B cell (primary cell): ENCODE results near the gene ZBTB32. TPM values are rescaled to one million over a fixed set of nuclear protein-coding genes. Genes with fewer than 3 reads are reported as not detected.
A peak's percentile ranks its signal among the peaks of the same experiment; 100 is the strongest.

Source experiments
- ATAC-seq: fragments of 200-7000 bp; cut with Tn5 transposase; one replicate; pipeline ENCODE4 v1.10.0; 2021; ENCODE audit warnings: low read depth, mild to moderate bottlenecking, moderate number of reproducible peaks, moderate library complexity
- CTCF ChIA-PET: fragments of 350-600 bp; sonication (Branson Sonifier 250); formaldehyde crosslinking; loops from one replicate; lab custom pipeline; 2021; ENCODE audit warnings: antibody characterized with exemption, inconsistent platforms; lab: Charles Lee
- POLR2A ChIA-PET: fragments of 350-600 bp; sonication (Branson Sonifier 250); formaldehyde crosslinking; loops from one replicate; lab custom pipeline; 2021; ENCODE audit warnings: antibody characterized with exemption; lab: Charles Lee
- DNase-seq: peaks from one replicate; pipeline ENCODE4 v3.0.0; 2013
- H2AFZ ChIP-seq: 2 replicates; pipeline ENCODE4 v1.6.1; 2012; ENCODE audit warnings: mild to moderate bottlenecking, low read depth, low read length; ENCODE audit not compliant: insufficient read depth, poor library complexity, severe bottlenecking
- H3K27ac ChIP-seq, 2 donors: 1 replicate in 1 of 2; 2 replicates in 1 of 2; pipeline ENCODE4 v1.5.1; 2012 to 2013; ENCODE audit warnings: low read length in 2 of 2, mild to moderate bottlenecking in 2 of 2, moderate library complexity in 1 of 2
- H3K27me3 ChIP-seq, 4 experiments: fragments of 200-600 bp in 1 of 4; sonication (generic) in 1 of 4; replicated peaks in 1 of 4; 1 replicate in 2 of 4; 2 replicates in 2 of 4; pipeline versions ENCODE4 v1.6.1 to v1.7.0; 2013 to 2016; ENCODE audit warnings: low read length in 3 of 4, mild to moderate bottlenecking in 2 of 4, mixed read lengths in 1 of 4, moderate library complexity in 1 of 4; ENCODE audit not compliant: insufficient read depth in 4 of 4, control insufficient read depth in 3 of 4; ENCODE audit errors: control extremely low read depth in 1 of 4
- H3K36me3 ChIP-seq, 2 experiments: replicated peaks in 1 of 2; 1 replicate in 1 of 2; 2 replicates in 1 of 2; pipeline versions ENCODE4 v1.6.1 to v1.7.1; 2013; ENCODE audit warnings: low read length in 1 of 2; ENCODE audit not compliant: insufficient read depth in 2 of 2, control insufficient read depth in 1 of 2; ENCODE audit errors: control extremely low read depth in 1 of 2, extremely low read depth in 1 of 2
- H3K4me1 ChIP-seq, 2 donors: fragments of 200-600 bp in 1 of 2; sonication (generic) in 1 of 2; 1 replicate in 1 of 2; 2 replicates in 1 of 2; pipeline versions ENCODE4 v1.5.1 to v1.6.1; 2013 to 2017; ENCODE audit warnings: low read length in 2 of 2; ENCODE audit not compliant: control insufficient read depth in 2 of 2, insufficient read depth in 2 of 2
- H3K4me2 ChIP-seq: replicated peaks from 2 replicates; pipeline ENCODE3; 2012; ENCODE audit warnings: mild to moderate bottlenecking, low read depth, low read length; ENCODE audit not compliant: poor library complexity, severe bottlenecking
- H3K4me3 ChIP-seq, 5 experiments: fragments of 200-600 bp in 1 of 5; sonication (generic) in 1 of 5; 1 replicate in 3 of 5; 2 replicates in 2 of 5; pipeline versions ENCODE4 v1.5.1 to v1.7.0; 2011 to 2016; ENCODE audit warnings: low read length in 4 of 5, mild to moderate bottlenecking in 4 of 5, low read depth in 2 of 5, control low read depth in 1 of 5, moderate library complexity in 1 of 5; ENCODE audit not compliant: insufficient read depth in 1 of 5; ENCODE audit errors: control extremely low read depth in 1 of 5, extremely low read depth in 1 of 5
- H3K79me2 ChIP-seq: fragments of 200-600 bp; sonication (generic); one replicate; pipeline ENCODE4 v1.6.0; 2016; ENCODE audit warnings: low read length; ENCODE audit not compliant: control insufficient read depth, insufficient read depth
- H3K9ac ChIP-seq: fragments of 200-600 bp; sonication (generic); 2 replicates; pipeline ENCODE4 v1.6.1; 2017; ENCODE audit warnings: mild to moderate bottlenecking, low read length, moderate library complexity
- H3K9me3 ChIP-seq, 3 donors: one replicate each; pipeline versions ENCODE4 v1.6.1 to v1.7.1; 2013; ENCODE audit warnings: low read length in 2 of 3; ENCODE audit not compliant: control insufficient read depth in 2 of 3, insufficient read depth in 1 of 3; ENCODE audit errors: control extremely low read depth in 1 of 3
- H4K20me1 ChIP-seq: 2 replicates; pipeline ENCODE4 v1.6.0; 2012; ENCODE audit warnings: mild to moderate bottlenecking, low read length; ENCODE audit not compliant: insufficient read depth, control insufficient read depth, poor library complexity, severe bottlenecking
- H3K27ac Mint-ChIP-seq: one replicate; pipeline ENCODE4 v1.8.0; 2021; ENCODE audit warnings: mixed read lengths
- H3K27me3 Mint-ChIP-seq: one replicate; pipeline ENCODE4 v1.8.0; 2021; ENCODE audit warnings: mixed read lengths
- H3K4me1 Mint-ChIP-seq: one replicate; pipeline ENCODE4 v1.8.0; 2021; ENCODE audit warnings: mixed read lengths
- H3K4me3 Mint-ChIP-seq: one replicate; pipeline ENCODE4 v1.8.0; 2021; ENCODE audit warnings: mixed read lengths
- H3K9me3 Mint-ChIP-seq: one replicate; pipeline ENCODE4 v1.8.0; 2022; ENCODE audit warnings: mixed read lengths; ENCODE audit not compliant: insufficient read depth
- EZH2 ChIP-seq: IDR thresholded peaks from 2 replicates; pipeline ENCODE4 v1.6.1; 2012; ENCODE audit warnings: borderline replicate concordance, low read depth, mild to moderate bottlenecking, moderate library complexity, low read length; ENCODE audit not compliant: insufficient read depth, poor library complexity, severe bottlenecking
- WGBS: methylation state at CpG from one replicate; pipeline ENCODE4 v1.1.5; 2013; ENCODE audit warnings: missing lambda C conversion rate; ENCODE audit not compliant: insufficient coverage; 5-methylcytosine and 5-hydroxymethylcytosine counted together
- intact Hi-C: fragments of 100-400 bp; cut with micrococcal nuclease; formaldehyde crosslinking; loops from one replicate; pipeline ENCODE4 v1.10.0; 2022
- polyA plus RNA-seq: library from polyadenylated mRNA; depleted of rRNA; stranded (reverse); fragments of >200 nt; gene quantifications from 2 replicates; pipeline ENCODE4 v1.2.3, GENCODE V29; 2012
- total RNA-seq, 2 donors: library from RNA; stranded (reverse); fragments of 120-200 nt in 1 of 2; gene quantifications; 1 replicate in 1 of 2; 2 replicates in 1 of 2; pipeline versions ENCODE4 v1.2.3 to v1.2.4, GENCODE V29; 2013 to 2022
- TF ChIP-seq, protein P1 (sequence below): fragments of 200-600 bp; IDR thresholded peaks from one replicate; pipeline ENCODE4 v1.8.0; 2022; ENCODE audit warnings: antibody characterized with exemption, mild to moderate bottlenecking

The ZBTB32 gene
- total and polyA plus RNA-seq, 2 donors (not counting 1 experiment from before 2014, with no cell fraction given) = 18.9 to 28.1 TPM

DNA sequence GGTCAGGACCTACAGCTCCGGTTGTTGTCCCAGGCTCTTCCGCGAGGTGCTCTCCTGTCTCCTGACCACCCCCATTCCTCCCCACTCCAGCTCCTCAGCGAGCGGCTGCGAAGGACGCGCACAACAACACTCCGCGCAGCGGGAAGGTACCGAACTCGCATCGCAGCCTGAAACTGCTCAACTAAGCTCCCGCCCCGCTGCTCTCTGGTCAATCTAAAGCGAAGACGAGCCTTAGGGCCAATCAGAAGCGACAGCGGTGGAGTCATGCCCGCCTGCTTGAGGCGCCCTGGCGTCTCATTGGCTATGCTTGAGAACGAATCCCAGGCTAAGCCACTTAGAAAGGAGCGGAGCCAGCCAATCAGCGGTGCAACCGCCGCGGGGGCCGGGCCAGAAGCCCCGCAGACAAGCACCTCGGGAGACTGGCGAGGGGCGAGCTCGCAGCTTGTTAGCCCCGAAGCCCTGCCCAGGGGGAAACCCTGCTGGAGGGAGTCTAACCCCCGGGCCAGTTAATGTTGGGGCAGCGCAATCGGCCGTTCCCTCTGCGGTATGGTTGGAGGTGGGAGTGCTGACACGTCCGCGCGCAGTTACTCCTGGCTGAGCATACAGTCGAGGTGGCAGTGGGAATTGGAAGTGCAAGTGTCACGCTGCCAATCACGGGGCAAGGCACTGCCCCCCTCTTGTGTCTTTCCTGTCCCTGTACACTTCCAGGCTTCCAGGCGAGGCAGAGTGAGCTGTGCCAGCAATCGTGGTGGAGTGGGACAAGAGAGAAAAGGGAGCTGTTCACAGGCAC is 1.9 kb upstream of the ZBTB32 start:
- no peaks in the 10 kb centered on the region for H3K9me3 ChIP-seq
- peak overlapping the region; percentile 59 to 74 for H3K27ac ChIP-seq
- ATAC-seq (peak; percentile 99), DNase-seq (peak; percentile 96)
- H3K27me3 ChIP-seq = no peaks in the 10 kb centered on the region
- TF ChIP-seq EZH2 = no peak
- TF ChIP-seq, protein P1, sequence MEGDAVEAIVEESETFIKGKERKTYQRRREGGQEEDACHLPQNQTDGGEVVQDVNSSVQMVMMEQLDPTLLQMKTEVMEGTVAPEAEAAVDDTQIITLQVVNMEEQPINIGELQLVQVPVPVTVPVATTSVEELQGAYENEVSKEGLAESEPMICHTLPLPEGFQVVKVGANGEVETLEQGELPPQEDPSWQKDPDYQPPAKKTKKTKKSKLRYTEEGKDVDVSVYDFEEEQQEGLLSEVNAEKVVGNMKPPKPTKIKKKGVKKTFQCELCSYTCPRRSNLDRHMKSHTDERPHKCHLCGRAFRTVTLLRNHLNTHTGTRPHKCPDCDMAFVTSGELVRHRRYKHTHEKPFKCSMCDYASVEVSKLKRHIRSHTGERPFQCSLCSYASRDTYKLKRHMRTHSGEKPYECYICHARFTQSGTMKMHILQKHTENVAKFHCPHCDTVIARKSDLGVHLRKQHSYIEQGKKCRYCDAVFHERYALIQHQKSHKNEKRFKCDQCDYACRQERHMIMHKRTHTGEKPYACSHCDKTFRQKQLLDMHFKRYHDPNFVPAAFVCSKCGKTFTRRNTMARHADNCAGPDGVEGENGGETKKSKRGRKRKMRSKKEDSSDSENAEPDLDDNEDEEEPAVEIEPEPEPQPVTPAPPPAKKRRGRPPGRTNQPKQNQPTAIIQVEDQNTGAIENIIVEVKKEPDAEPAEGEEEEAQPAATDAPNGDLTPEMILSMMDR = no peak
- H3K4me2 ChIP-seq = peak overlapping the region; percentile 93
- Mint-ChIP-seq H3K27me3 (no peaks in the 10 kb centered on the region), H3K4me1 (peaks cover 8% of the 10 kb centered on the region), H3K4me3 (peak overlapping the region; percentile 98), H3K9me3 (no peaks in the 10 kb centered on the region), H3K27ac (peak overlapping the region; percentile 98)
- POLR2A ChIA-PET = interaction anchor here (0.6 to 3.3 kb wide), 8 partner anchors 10 to 197 kb away, joined by 3 to 53 read pairs (median 6); partner anchors contain the start of genes COX6B1, IGFLR1, NFKBID and PSENEN
- no peaks in the 10 kb centered on the region for H4K20me1 ChIP-seq
- H3K36me3 ChIP-seq = no peaks in the 10 kb centered on the region
- CTCF ChIA-PET = interaction anchor here (0.6 to 2.4 kb wide), 12 partner anchors 8 to 333 kb away, joined by 3 to 40 read pairs (median 4); partner anchors contain the start of genes COX6B1, IGFLR1, LIN37 and PSENEN
- peak overlapping the region; percentile 99 for H2AFZ ChIP-seq
- intact Hi-C loops = loop anchor here (1.0 to 5.0 kb wide), 8 partner anchors 9 to 352 kb away; partner anchors contain the start of genes COX6B1, HAUS5, LIN37 and THAP8
- H3K79me2 ChIP-seq = no peaks in the 10 kb centered on the region
- H3K4me1 ChIP-seq = peaks cover 0 to 19% of the 10 kb centered on the region in 2 donors
- peak overlapping the region in 4 of 5 experiments; percentile 61 to 86 (median 74) for H3K4me3 ChIP-seq
- 1% methylated on average over 50 of the region's 50 CpGs for WGBS
- H3K9ac ChIP-seq = peak overlapping the region; percentile 87
